Heart right ventricle (tissue), 16 donors: Measurements from ENCODE around the gene TNRC6B. TPM values are rescaled to one million over a fixed set of nuclear protein-coding genes. Genes with fewer than 3 reads are reported as not detected.

Experiments
- ATAC-seq, 8 donors: fragments of 200-7000 bp; cut with Tn5 transposase; one replicate each; pipeline ENCODE4 v1.9.1; 2020; ENCODE audit warnings: mild to moderate bottlenecking in 8 of 8, moderate library complexity in 8 of 8, moderate number of reproducible peaks in 1 of 8
- DNase-seq, 2 donors: peaks; one replicate each; pipeline ENCODE4 v3.0.0-alpha.2; 2020
- H3K27ac ChIP-seq, 10 donors: fragments of 200-600 bp; sonication (generic) in 2 of 10; one replicate each; pipeline versions ENCODE4 v1.5.0 to v1.8.0; 2020 to 2022; ENCODE audit warnings: mild to moderate bottlenecking in 3 of 10
- H3K27me3 ChIP-seq, 7 donors: fragments of 200-600 bp; one replicate each; pipeline ENCODE4 v1.8.0; 2021 to 2022; ENCODE audit warnings: mild to moderate bottlenecking in 2 of 7
- H3K36me3 ChIP-seq, 9 donors: fragments of 200-600 bp; sonication (generic) in 1 of 9; one replicate each; pipeline versions ENCODE4 v1.5.0 to v1.8.0; 2020 to 2022; ENCODE audit warnings: mild to moderate bottlenecking in 2 of 9
- H3K4me1 ChIP-seq, 9 donors: fragments of 200-600 bp; sonication (generic) in 1 of 9; one replicate each; pipeline versions ENCODE4 v1.5.0 to v1.8.0; 2020 to 2022; ENCODE audit warnings: mild to moderate bottlenecking in 4 of 9
- H3K4me3 ChIP-seq, 10 donors: fragments of 200-600 bp; sonication (generic) in 2 of 10; one replicate each; pipeline versions ENCODE4 v1.5.0 to v1.8.0; 2020 to 2022; ENCODE audit warnings: mild to moderate bottlenecking in 7 of 10, moderate library complexity in 2 of 10
- H3K9me3 ChIP-seq, 11 donors: fragments of 200-600 bp in 10 of 11; sonication (generic) in 2 of 11; one replicate each; pipeline versions ENCODE4 v1.5.0 to v1.8.0; 2013 to 2022; ENCODE audit warnings: mild to moderate bottlenecking in 2 of 11, control low read depth in 1 of 11, moderate library complexity in 1 of 11
- WGBS, 2 donors: extraction: QIAGEN DNeasy Blood & Tissue Kit; methylation state at CpG; one replicate each; pipeline ENCODE4 v1.1.7; 2013; ENCODE audit warnings: inconsistent platforms in 1 of 2; 5-methylcytosine and 5-hydroxymethylcytosine counted together
- intact Hi-C, 10 donors: fragments of 100-400 bp; cut with DNase I; formaldehyde crosslinking; loops; one replicate each; pipeline versions ENCODE4 v1.11.1 to v1.14.2; 2022
- polyA plus RNA-seq, 2 donors: library from polyadenylated mRNA; stranded (reverse); fragments of 200-250 nt; gene quantifications; one replicate each; pipeline ENCODE4 v1.2.3, GENCODE V29; 2013
- total RNA-seq, 10 donors: library from RNA; stranded (reverse); fragmentation: NEBNext Ultra II Directional in 3 of 10; extraction: Animal tissue kit (Norgen Biotek cat#: 25700) in 3 of 10; gene quantifications; one replicate each; pipeline versions ENCODE4 v1.2.1 to v1.2.4, GENCODE V29; 2021 to 2023
- TF ChIP-seq, protein P1 (sequence below), 9 donors: fragments of 200-600 bp; sonication (generic) in 2 of 9; IDR thresholded peaks; one replicate each; pipeline versions ENCODE4 v1.5.0 to v1.8.0; 2021 to 2022; ENCODE audit warnings: antibody characterized with exemption in 9 of 9, mild to moderate bottlenecking in 5 of 9, moderate library complexity in 1 of 9
- donor health status: Arrhythmogenic right ventricular cardiomyopathy.
- donor health status: ischemic (EF 13 %, LVEDD 7.1; RV severe dilation, severe dysfunction).
- donor health status: healthy with polysubstance abuse.
- donor health status: DM: no; HTN: yes; CAD: no.
- donor health status: DM: no; HTN: no; CAD: no.
- donor health status: ischemic (EF 25% LVEDD 6.9; RV normal size, moderate dysfunction).
- donor health status: ischemic (EF 25% LVEDD 5.7; RV mildly dilated, moderate dysfunction).
- donor health status: healthy.
- donor health status: DM: yes; HTN: yes; CAD: no.
- donor health status: Ischemic cardiomyopathy.
- donor health status: ischemic (EF 35%, LVEDD 5.7; RV mildly dilated, moderate dysfunction).
- donor health status: nonischemic (EF 11% LVEDD 7.7; RV severe dilation, severe dysfunction).
- donor health status: DM: yes; HTN: yes; CAD: no.
- donor health status: PGD.
- donor health status: ischemic (EF 29% LVEDD 5.4; RV normal size, mild dysfunction).
- donor health status: nonischemic (EF 23%, LVEDD 6.1; RV moderate dilation, normal function).

Gene TNRC6B
- total and polyA plus RNA-seq, 12 donors = 1.7 to 62.5 (median 53.9) TPM

DNA sequence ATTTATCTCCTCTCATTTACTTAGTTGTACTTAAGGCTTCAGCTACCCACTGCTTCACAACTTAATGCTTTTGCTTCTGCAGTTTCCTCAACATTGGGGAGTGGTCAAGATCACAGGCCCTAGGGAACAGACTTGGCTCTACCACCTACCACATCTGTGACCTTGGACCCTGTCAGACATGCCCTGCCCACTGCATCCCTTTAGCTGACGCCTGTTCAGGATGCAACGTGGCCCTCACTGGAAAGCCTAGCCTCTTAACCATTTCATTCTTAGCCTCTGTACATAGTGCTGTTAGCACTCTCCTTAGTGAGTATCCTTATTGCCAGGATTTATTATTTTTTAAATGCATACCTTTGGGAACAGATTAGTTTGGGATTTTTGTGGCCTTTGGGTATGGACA lies 34.4 kb downstream of the TNRC6B start:
- WGBS, 2 donors = 5% methylated on average over 2 of the region's 2 CpGs
- Histone ChIP-seq H3K9me3 (no peaks in the 10 kb centered on the region), H3K4me1 (peaks cover 16 to 91% (median 82%) of the 10 kb centered on the region in 9 donors), H3K4me3 (no peak overlapping the region), H3K36me3 (no peaks in the 10 kb centered on the region), H3K27me3 (no peaks in the 10 kb centered on the region), H3K27ac (peak overlapping the region in 7 of 10 donors; percentile 23 to 77 (median 36))
- TF ChIP-seq, protein P1, sequence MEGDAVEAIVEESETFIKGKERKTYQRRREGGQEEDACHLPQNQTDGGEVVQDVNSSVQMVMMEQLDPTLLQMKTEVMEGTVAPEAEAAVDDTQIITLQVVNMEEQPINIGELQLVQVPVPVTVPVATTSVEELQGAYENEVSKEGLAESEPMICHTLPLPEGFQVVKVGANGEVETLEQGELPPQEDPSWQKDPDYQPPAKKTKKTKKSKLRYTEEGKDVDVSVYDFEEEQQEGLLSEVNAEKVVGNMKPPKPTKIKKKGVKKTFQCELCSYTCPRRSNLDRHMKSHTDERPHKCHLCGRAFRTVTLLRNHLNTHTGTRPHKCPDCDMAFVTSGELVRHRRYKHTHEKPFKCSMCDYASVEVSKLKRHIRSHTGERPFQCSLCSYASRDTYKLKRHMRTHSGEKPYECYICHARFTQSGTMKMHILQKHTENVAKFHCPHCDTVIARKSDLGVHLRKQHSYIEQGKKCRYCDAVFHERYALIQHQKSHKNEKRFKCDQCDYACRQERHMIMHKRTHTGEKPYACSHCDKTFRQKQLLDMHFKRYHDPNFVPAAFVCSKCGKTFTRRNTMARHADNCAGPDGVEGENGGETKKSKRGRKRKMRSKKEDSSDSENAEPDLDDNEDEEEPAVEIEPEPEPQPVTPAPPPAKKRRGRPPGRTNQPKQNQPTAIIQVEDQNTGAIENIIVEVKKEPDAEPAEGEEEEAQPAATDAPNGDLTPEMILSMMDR (IDR thresholded peaks at IDR 0.05) = no peak
- intact Hi-C loops = loop anchor here in 2 of 10 donors (10.0 kb wide), 1 partner anchor 63 kb away; no protein-coding TSS in a partner anchor
- DNase-seq (peak in 1 of 2 donors; percentile 39), ATAC-seq (peak in 7 of 8 donors; percentile 45 to 68 (median 62))

DNA sequence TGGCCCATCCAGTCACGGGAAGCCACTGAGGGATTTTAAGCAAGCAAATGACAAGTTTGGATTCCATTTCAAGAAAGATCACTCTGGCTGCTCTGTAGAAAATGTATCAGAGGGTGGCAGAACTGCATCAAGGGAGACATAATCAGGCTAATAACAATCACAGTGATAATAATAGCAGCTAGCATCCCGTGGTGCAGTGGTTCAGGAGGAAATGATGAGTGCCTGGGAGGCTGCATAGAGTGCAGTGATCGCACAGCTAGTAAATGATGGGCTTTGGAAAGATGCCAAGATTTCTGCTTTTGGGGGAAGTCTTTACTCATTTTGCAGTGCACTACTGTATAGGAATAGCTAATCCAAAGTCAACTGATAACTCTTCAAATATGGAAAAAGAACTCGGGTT lies 35.8 kb downstream of the TNRC6B start:
- TF ChIP-seq, protein P1 (IDR thresholded peaks at IDR 0.05) = peak in 3 of 9 donors; percentile 8 to 30 (median 27)
- no peaks in the 10 kb centered on the region for H3K36me3 ChIP-seq
- peaks cover 16 to 92% (median 87%) of the 10 kb centered on the region in 9 donors for H3K4me1 ChIP-seq
- no peak overlapping the region for H3K4me3 ChIP-seq
- WGBS, 2 donors = 31 to 34% methylated on average over 4 of the region's 4 CpGs
- no peaks in the 10 kb centered on the region for H3K27me3 ChIP-seq
- ATAC-seq = peak in 6 of 8 donors; percentile 41 to 53 (median 44)
- H3K9me3 ChIP-seq = no peaks in the 10 kb centered on the region
- DNase-seq = no peak
- peak overlapping the region in 3 of 10 donors; percentile 28 to 64 (median 31) for H3K27ac ChIP-seq
- intact Hi-C loops = loop anchor here in 2 of 10 donors (10.0 kb wide), 1 partner anchor 61 kb away; no protein-coding TSS in a partner anchor

DNA sequence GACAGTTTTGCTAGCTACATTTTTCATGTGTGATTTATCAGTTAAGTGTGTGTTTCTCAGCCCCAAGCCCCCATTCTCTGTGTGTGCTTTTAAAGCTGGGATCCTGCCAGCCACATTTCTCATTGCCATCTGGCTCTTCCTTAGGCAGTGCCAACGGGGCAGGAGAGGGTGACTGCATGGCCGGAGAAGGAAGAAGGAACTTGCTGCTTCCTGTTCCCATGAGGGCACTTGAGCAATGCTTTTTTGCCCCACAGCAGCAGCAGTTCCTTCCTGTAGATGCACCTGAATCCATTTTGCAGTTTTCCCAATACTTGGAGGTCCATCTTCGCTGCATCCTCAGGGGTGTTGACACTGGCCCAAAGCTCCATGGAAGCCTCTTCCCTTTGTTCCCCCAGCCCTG lies 37.5 kb downstream of the TNRC6B start:
- Histone ChIP-seq H3K4me3 (no peak overlapping the region), H3K27me3 (no peaks in the 10 kb centered on the region), H3K4me1 (peaks cover 10 to 96% (median 86%) of the 10 kb centered on the region in 9 donors), H3K9me3 (no peaks in the 10 kb centered on the region), H3K36me3 (no peaks in the 10 kb centered on the region), H3K27ac (peak overlapping the region in 3 of 10 donors; percentile 19 to 49 (median 33))
- no peak for DNase-seq
- peak in 5 of 8 donors; percentile 23 to 44 (median 43) for ATAC-seq
- intact Hi-C loops = loop anchor here in 3 of 10 donors (5.0 to 10.0 kb wide), 2 partner anchors 57 to 60 kb away; no protein-coding TSS in a partner anchor
- 47 to 54% methylated on average over 3 of the region's 3 CpGs for WGBS, 2 donors
- TF ChIP-seq, protein P1 (IDR thresholded peaks at IDR 0.05) = no peak

DNA sequence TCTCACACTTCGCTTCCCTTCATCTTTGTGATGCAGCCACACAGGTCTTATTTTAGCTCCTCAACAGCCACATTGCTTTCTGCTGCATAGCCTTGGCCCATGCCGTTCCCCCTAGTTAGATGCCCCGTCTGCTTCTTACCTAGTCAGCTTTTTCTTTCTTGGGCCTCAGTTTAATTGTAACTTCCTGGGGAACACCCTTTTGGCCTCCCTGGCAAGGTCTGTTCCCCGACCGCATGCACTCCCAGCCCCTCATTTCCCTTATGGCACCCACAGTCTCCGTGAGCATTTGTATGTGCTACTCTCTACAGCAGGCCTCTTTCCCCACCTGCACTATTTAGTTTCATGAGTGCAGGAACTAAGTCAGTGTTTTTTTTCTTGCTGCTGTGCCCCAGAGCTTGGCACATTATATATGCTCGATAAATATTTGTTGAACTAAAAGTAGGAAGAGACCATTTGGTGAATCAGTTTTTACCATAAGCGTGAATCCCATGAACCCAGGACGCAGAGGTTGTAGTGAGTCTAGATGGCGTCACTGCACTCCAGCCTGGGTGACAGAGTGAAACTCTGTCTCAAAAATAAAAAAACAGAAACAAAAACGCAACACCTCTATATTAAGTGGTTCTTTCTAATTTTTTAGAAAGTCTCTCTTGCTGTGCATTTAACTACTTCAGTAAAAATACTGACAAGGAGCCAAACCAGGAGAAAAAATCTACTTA lies 38.5 kb downstream of the TNRC6B start:
- peak overlapping the region in 2 of 10 donors; percentile 28 to 49 for H3K27ac ChIP-seq
- H3K9me3 ChIP-seq = no peaks in the 10 kb centered on the region
- peak in 1 of 8 donors; percentile 20 for ATAC-seq
- intact Hi-C loops = loop anchor here in 3 of 10 donors (5.0 to 10.0 kb wide), 2 partner anchors 56 to 59 kb away; no protein-coding TSS in a partner anchor
- TF ChIP-seq, protein P1 (IDR thresholded peaks at IDR 0.05) = no peak
- 79 to 86% methylated on average over 11 of the region's 11 CpGs for WGBS, 2 donors
- H3K36me3 ChIP-seq = no peaks in the 10 kb centered on the region
- H3K4me1 ChIP-seq = peaks cover 7 to 96% (median 86%) of the 10 kb centered on the region in 9 donors
- no peak for DNase-seq
- H3K27me3 ChIP-seq = no peaks in the 10 kb centered on the region
- no peak overlapping the region for H3K4me3 ChIP-seq
